GM19025 (cell line): ENCODE results near the gene ZNF844.
"Not testable (repeated sequence)": the region's sequence is repeated elsewhere in the genome, so short reads cannot be mapped to it uniquely, and the experiment has no call there.

Source experiments
- ATAC-seq: cut with Tn5 transposase; IDR thresholded peaks from one replicate; pipeline ENCODE4 v1.9.1; 2021; ENCODE audit warnings: mild to moderate bottlenecking, low read depth, moderate library complexity; ENCODE audit not compliant: unreplicated experiment

The ZNF844 gene

GRCh38 chr19:12064590-12065538 lies at the start of gene ZNF844:
Gene ZNF844, plus strand, starts transcription at chr19:12064731. Its CDS starts 143 bp downstream, at chr19:12064874.
- peak; percentile 72 for ATAC-seq

- ATAC-seq: no peak
Measured at GRCh38 chr19:12015015-12015752, 49.3 kb upstream of the ZNF844 start.

- no peak for ATAC-seq
Measured at GRCh38 chr19:12015753-12016116, 48.8 kb upstream of the ZNF844 start.

- no peak for ATAC-seq
Measured at GRCh38 chr19:12034198-12034597, 30.3 kb upstream of the ZNF844 start.

- no peak for ATAC-seq
Measured at GRCh38 chr19:12034620-12035019, 29.9 kb upstream of the ZNF844 start.

- peak; percentile 85 for ATAC-seq
Measured at GRCh38 chr19:12035220-12036172, 29.0 kb upstream of the ZNF844 start, which contains the start of gene ZNF433. Gene ZNF433, minus strand, starts transcription at chr19:12035679. Its CDS starts 140 bp downstream, at chr19:12035539.

GRCh38 chr19:12042893-12043292 lies 21.6 kb upstream of the ZNF844 start:
- ATAC-seq: no peak

- no peak for ATAC-seq
Measured at GRCh38 chr19:12043752-12044422, 20.6 kb upstream of the ZNF844 start.

- ATAC-seq: no peak
Measured at GRCh38 chr19:12047868-12048267, 16.7 kb upstream of the ZNF844 start.

- ATAC-seq: no peak
Measured at GRCh38 chr19:12052091-12052496, 12.4 kb upstream of the ZNF844 start.

GRCh38 chr19:12052497-12053169 lies 11.9 kb upstream of the ZNF844 start, which contains the start of gene ZNF878:
Gene ZNF878, minus strand, starts transcription at chr19:12052961. Its CDS starts 160 bp downstream, at chr19:12052801.
- ATAC-seq: peak; percentile 83

- ATAC-seq: no peak
Measured at GRCh38 chr19:12055784-12056183, 8.7 kb upstream of the ZNF844 start.

GRCh38 chr19:12075538-12076139 lies 11.1 kb downstream of the ZNF844 start:
- no peak for ATAC-seq

- not testable (repeated sequence) for ATAC-seq
Measured at GRCh38 chr19:12076331-12076730, 11.8 kb downstream of the ZNF844 start.

GRCh38 chr19:12077375-12077774 lies 12.8 kb downstream of the ZNF844 start:
- ATAC-seq: no peak

GRCh38 chr19:12083336-12083735 lies 18.8 kb downstream of the ZNF844 start:
- ATAC-seq: not testable (repeated sequence)

- ATAC-seq: no peak
Measured at GRCh38 chr19:12085074-12085818, 20.7 kb downstream of the ZNF844 start.

GRCh38 chr19:12090807-12091206 lies 26.3 kb downstream of the ZNF844 start:
- no peak for ATAC-seq
